Measurements from ENCODE around the gene KCNC4.

The KCNC4 gene

DNA sequence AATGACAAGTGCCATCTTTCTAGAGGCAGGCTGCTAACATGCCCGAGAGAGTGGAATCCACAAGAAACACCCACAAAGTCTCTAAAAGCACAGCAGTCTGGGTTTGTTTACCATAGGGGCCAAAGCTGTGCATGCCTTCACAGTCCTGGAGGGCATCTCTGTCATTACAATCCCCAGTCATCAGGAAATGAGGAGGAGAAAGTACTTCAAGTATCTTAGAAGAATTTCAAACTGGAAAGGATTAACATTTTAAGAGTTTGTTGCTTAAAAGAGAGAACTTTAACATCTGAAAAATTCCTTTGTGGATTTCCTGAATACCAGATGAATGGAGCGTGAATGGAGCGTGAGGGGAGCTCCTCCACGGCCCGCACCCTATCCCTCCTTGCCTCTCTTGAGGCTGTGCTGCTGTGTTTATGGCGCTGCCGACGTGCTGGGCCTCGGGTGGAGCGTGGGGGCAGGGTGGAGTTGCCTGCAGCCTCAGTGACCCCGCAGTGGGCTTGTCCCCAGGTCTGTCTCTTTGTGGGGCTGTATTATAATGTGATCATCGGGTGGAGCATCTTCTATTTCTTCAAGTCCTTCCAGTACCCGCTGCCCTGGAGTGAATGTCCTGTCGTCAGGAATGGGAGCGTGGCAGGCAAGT lies 36.5 kb upstream of the KCNC4 start:
- H3K4me3 ChIP-seq (ENCODE audit: low read length): no peak overlapping the region
- H3K9me3 ChIP-seq (ENCODE audit: control insufficient read depth, low read length): peaks cover 2% of the 10 kb centered on the region
- no peaks in the 10 kb centered on the region for H3K27me3 ChIP-seq (replicated peaks; ENCODE audit: control insufficient read depth, insufficient read depth, low read length)
- peak; percentile 70 for DNase-seq (ENCODE audit: low read depth)
- no peaks in the 10 kb centered on the region for H3K36me3 ChIP-seq (ENCODE audit: control insufficient read depth, insufficient read depth, low read length, severe bottlenecking)
- no peaks in the 10 kb centered on the region for H3K4me1 ChIP-seq (ENCODE audit: control insufficient read depth, insufficient read depth, low read length)
- H3K9ac ChIP-seq (ENCODE audit: low read length): no peak overlapping the region

DNA sequence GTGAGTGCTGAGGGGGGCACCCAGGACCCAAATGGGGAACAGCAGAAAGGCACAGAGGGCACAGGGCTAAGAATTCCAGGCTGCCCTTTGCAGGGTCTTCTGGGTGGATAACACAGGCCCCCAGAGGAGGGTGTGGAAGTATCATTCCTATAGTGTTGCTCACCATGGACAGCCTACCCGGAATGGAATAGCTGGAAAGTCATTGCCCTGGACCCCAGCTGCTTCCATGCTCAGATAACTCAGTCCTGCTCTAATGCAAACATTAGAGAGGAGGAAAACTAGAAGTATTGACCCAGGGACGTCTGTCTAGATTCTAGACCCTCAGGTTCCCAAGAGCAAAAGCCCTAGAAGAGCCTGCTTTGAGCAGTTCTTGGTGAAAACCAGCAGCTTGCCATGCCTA lies 35.2 kb upstream of the KCNC4 start:
- peak; percentile 34 for DNase-seq (ENCODE audit: low read depth)
- no peaks in the 10 kb centered on the region for H3K27me3 ChIP-seq (replicated peaks; ENCODE audit: control insufficient read depth, insufficient read depth, low read length)

DNA sequence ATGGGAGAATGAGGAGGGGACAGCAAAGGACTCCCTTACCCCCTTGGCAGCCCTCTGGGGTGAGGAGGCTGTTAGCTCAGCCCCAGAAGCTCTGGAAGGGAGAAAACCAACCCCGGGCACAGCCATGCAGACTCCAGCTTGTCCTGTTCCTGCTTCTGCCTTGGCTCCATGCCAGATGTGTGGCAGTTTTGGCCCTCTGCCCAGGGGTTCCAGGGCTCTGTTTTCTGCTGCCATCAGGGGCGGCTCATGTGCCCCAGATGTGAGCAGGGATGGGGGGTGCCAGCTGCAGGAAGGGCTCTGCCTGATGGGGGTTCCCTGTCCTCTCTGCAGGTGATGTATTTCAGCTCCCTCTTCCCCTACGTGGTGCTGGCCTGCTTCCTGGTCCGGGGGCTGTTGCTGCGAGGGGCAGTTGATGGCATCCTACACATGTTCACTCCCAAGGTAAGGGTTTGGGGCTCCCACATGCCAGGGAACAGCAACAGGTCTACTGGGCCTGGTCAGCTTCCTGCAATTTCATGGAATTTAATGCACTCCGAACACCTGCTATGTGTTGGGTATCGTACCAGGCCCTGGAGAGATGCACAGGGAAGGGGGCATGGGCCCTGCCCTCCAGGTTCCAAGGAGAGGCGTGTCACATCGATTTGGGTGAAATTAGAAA lies 33.7 kb upstream of the KCNC4 start:
- no peaks in the 10 kb centered on the region for H3K4me1 ChIP-seq (ENCODE audit: control insufficient read depth, insufficient read depth, low read length)
- peak; percentile 21 for DNase-seq (ENCODE audit: low read depth)
- H3K4me3 ChIP-seq (ENCODE audit: low read length): no peak overlapping the region
- H3K9ac ChIP-seq (ENCODE audit: low read length): no peak overlapping the region
- peaks cover 5% of the 10 kb centered on the region for H3K9me3 ChIP-seq (ENCODE audit: control insufficient read depth, low read length)
- peaks cover 2% of the 10 kb centered on the region for H3K27me3 ChIP-seq (replicated peaks; ENCODE audit: control insufficient read depth, insufficient read depth, low read length)
- H3K36me3 ChIP-seq (ENCODE audit: control insufficient read depth, insufficient read depth, low read length, severe bottlenecking): no peaks in the 10 kb centered on the region

More for the DNA sequence above, 35.2 kb upstream of the KCNC4 start:
- Histone ChIP-seq H3K36me3 (ENCODE audit: control insufficient read depth, insufficient read depth, low read length, severe bottlenecking) (no peaks in the 10 kb centered on the region), H3K4me3 (ENCODE audit: low read length) (no peak overlapping the region), H3K9ac (ENCODE audit: low read length) (no peak overlapping the region), H3K4me1 (ENCODE audit: control insufficient read depth, insufficient read depth, low read length) (no peaks in the 10 kb centered on the region), H3K9me3 (ENCODE audit: control insufficient read depth, low read length) (peaks cover 5% of the 10 kb centered on the region)

DNA sequence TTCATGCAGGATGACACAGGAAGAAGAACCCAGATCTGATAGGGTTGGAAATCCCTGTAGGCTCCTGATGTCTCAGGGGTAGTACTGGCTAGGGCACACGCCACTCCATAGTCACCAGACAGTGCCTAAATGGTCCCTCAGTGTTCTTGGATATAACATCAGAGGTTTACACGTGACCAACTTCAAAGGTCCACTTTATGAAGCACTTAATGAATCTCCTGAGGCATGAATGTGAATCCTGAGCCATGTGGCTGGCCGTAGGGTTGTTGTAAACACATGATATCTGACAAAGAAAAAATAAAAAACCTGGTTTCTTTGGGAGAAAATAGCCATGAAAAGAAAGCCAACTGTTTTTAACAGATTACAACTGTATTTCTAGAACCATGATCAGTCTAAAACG lies 32.3 kb upstream of the KCNC4 start:
- DNase-seq (ENCODE audit: low read depth): no peak
- Histone ChIP-seq H3K9ac (ENCODE audit: low read length) (no peak overlapping the region), H3K27me3 (replicated peaks; ENCODE audit: control insufficient read depth, insufficient read depth, low read length) (peaks cover 5% of the 10 kb centered on the region)

DNA sequence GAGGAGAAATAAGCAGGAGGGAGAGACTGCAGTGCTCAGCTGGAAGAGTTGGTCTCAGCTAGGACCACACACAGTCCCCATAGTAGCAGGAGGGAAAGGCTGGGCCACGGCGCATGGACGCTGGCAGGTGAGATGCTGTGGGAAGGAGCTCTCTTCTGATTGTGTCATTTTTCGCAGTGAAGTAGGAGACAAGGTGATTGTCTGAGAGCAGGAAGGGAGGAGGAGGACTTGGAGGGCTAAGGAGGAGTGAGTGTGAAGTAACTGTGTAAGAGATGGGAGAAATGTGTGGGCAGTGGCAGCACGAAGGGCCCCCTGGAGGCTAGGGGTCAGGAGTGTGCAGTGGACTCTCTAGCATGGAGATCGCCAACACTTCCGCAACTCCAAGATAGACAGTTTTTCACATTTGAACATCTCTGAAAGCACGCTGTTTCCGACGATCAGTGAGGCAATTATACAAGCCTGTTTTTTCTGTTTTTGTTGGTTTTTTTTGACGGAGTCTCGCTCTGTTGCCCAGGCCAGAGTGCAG lies 26.4 kb upstream of the KCNC4 start:
- Histone ChIP-seq H3K4me3 (ENCODE audit: low read length) (no peak overlapping the region), H3K9ac (ENCODE audit: low read length) (no peak overlapping the region), H3K4me1 (ENCODE audit: control insufficient read depth, insufficient read depth, low read length) (peaks cover 7% of the 10 kb centered on the region), H3K27me3 (replicated peaks; ENCODE audit: control insufficient read depth, insufficient read depth, low read length) (peaks cover 15% of the 10 kb centered on the region), H3K36me3 (ENCODE audit: control insufficient read depth, insufficient read depth, low read length, severe bottlenecking) (no peaks in the 10 kb centered on the region), H3K9me3 (ENCODE audit: control insufficient read depth, low read length) (peaks cover 2% of the 10 kb centered on the region)
- DNase-seq (ENCODE audit: low read depth): no peak

More for the DNA sequence above, 32.3 kb upstream of the KCNC4 start:
- Histone ChIP-seq H3K36me3 (ENCODE audit: control insufficient read depth, insufficient read depth, low read length, severe bottlenecking) (no peaks in the 10 kb centered on the region), H3K9me3 (ENCODE audit: control insufficient read depth, low read length) (peaks cover 5% of the 10 kb centered on the region), H3K4me1 (ENCODE audit: control insufficient read depth, insufficient read depth, low read length) (no peaks in the 10 kb centered on the region), H3K4me3 (ENCODE audit: low read length) (no peak overlapping the region)

DNA sequence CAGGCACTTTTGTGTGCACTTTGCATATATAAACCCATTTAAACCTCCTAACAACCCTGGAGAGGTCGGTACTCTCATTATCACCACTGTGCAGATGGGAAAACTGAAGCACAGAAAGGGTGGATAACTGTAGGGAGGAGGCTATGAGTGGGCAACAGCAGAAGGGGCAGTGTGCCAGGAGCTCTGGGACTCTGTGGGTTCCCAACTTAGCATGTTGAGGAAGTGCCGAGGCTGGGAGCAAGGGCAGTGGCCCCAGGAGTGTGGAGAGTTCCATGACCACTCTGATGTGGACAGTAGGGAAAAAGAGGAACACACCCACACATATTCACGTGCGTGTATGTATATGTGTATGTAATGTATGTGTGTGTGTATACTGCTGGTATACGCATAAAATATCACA lies 25.7 kb upstream of the KCNC4 start:
- H3K4me3 ChIP-seq (ENCODE audit: low read length): no peak overlapping the region
- no peak overlapping the region for H3K9ac ChIP-seq (ENCODE audit: low read length)
- no peak for DNase-seq (ENCODE audit: low read depth)
- H3K36me3 ChIP-seq (ENCODE audit: control insufficient read depth, insufficient read depth, low read length, severe bottlenecking): no peaks in the 10 kb centered on the region
- H3K27me3 ChIP-seq (replicated peaks; ENCODE audit: control insufficient read depth, insufficient read depth, low read length): peaks cover 15% of the 10 kb centered on the region
- H3K4me1 ChIP-seq (ENCODE audit: control insufficient read depth, insufficient read depth, low read length): peaks cover 7% of the 10 kb centered on the region
- H3K9me3 ChIP-seq (ENCODE audit: control insufficient read depth, low read length): no peaks in the 10 kb centered on the region

DNA sequence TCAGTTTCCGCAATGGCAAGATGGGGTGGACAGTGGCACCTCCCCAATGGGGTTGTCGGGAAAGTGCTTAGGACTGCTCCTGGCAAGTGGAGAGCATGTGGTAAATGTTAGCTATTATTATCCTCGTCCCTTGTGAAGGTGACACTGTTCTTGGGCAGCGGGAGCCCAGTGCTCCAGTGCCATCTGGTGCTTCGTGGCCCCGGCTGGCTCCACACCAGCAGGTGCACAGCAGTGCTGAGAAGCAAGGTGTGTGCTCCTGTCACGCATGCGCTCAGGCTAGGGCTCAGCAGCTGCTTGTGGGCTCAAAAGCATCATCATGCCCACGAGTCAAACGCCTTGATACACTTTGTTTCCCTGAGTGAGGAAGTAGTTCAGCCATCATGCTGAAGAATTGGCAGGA lies 24.9 kb upstream of the KCNC4 start:
- no peaks in the 10 kb centered on the region for H3K9me3 ChIP-seq (ENCODE audit: control insufficient read depth, low read length)
- H3K4me3 ChIP-seq (ENCODE audit: low read length): no peak overlapping the region
- peaks cover 15% of the 10 kb centered on the region for H3K27me3 ChIP-seq (replicated peaks; ENCODE audit: control insufficient read depth, insufficient read depth, low read length)
- no peaks in the 10 kb centered on the region for H3K36me3 ChIP-seq (ENCODE audit: control insufficient read depth, insufficient read depth, low read length, severe bottlenecking)
- no peak for DNase-seq (ENCODE audit: low read depth)
- H3K4me1 ChIP-seq (ENCODE audit: control insufficient read depth, insufficient read depth, low read length): peaks cover 7% of the 10 kb centered on the region
- H3K9ac ChIP-seq (ENCODE audit: low read length): no peak overlapping the region

DNA sequence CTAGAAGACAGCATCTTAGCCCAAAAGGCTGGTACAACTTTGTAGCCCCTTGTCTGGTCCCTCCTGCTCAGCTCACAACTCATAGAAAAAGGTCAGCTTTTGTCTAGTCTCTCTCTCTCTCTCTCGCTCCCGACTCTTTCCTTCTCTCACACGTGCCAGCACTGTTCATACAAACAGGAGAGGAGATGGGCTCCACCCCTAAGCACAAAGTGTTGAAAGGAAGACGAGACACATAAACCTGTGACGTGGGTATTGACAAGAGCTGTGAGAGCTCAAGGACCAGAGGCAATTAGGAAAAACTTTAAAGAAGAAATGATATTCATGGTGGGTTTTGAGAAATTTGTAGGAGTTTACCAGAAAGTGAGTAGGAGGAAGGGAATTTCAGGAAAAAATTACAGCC lies 23.6 kb upstream of the KCNC4 start:
- peaks cover 7% of the 10 kb centered on the region for H3K4me1 ChIP-seq (ENCODE audit: control insufficient read depth, insufficient read depth, low read length)
- H3K27me3 ChIP-seq (replicated peaks; ENCODE audit: control insufficient read depth, insufficient read depth, low read length): peaks cover 11% of the 10 kb centered on the region
- DNase-seq (ENCODE audit: low read depth): no peak
- no peaks in the 10 kb centered on the region for H3K36me3 ChIP-seq (ENCODE audit: control insufficient read depth, insufficient read depth, low read length, severe bottlenecking)
- no peak overlapping the region for H3K4me3 ChIP-seq (ENCODE audit: low read length)
- H3K9me3 ChIP-seq (ENCODE audit: control insufficient read depth, low read length): no peaks in the 10 kb centered on the region
- H3K9ac ChIP-seq (ENCODE audit: low read length): no peak overlapping the region

DNA sequence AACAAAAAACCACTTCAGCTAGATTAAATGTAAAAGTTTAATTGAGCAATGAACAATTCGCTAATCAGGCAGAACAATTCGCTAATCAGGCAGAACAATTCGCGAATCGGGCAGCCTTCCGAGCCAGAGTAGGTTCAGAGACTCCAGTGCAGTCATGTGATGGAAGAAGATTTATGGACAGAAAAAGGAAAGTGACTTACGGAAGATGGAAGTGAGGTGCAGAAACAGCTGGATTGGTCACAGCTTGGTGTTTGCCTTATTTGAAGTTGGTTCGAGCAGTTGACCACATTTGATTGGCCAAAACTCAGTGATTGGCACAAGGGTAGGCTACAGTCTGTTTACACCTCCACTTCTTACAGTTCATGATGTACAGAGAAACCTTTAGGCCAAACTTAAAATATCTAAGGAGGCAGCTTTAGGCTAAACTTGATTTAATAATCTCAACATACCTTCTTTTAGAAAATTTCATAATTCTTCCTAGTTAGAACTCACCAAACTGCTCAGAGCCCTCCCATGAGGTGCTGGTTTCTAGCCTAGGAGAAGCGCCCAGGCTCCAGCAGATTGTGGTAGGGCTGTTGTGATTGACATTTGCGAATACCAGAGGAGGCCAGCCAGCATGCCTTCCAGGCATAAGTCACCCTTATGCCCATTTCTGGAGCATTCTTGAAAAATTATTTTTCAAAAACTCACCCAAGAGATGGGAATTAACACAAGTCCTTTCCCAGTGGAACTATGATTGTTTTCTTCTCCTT lies 22.8 kb upstream of the KCNC4 start:
- no peaks in the 10 kb centered on the region for H3K36me3 ChIP-seq (ENCODE audit: control insufficient read depth, insufficient read depth, low read length, severe bottlenecking)
- no peaks in the 10 kb centered on the region for H3K9me3 ChIP-seq (ENCODE audit: control insufficient read depth, low read length)
- no peak overlapping the region for H3K9ac ChIP-seq (ENCODE audit: low read length)
- peaks cover 10% of the 10 kb centered on the region for H3K27me3 ChIP-seq (replicated peaks; ENCODE audit: control insufficient read depth, insufficient read depth, low read length)
- DNase-seq (ENCODE audit: low read depth): peak; percentile 75
- H3K4me1 ChIP-seq (ENCODE audit: control insufficient read depth, insufficient read depth, low read length): peaks cover 7% of the 10 kb centered on the region
- no peak overlapping the region for H3K4me3 ChIP-seq (ENCODE audit: low read length)

DNA sequence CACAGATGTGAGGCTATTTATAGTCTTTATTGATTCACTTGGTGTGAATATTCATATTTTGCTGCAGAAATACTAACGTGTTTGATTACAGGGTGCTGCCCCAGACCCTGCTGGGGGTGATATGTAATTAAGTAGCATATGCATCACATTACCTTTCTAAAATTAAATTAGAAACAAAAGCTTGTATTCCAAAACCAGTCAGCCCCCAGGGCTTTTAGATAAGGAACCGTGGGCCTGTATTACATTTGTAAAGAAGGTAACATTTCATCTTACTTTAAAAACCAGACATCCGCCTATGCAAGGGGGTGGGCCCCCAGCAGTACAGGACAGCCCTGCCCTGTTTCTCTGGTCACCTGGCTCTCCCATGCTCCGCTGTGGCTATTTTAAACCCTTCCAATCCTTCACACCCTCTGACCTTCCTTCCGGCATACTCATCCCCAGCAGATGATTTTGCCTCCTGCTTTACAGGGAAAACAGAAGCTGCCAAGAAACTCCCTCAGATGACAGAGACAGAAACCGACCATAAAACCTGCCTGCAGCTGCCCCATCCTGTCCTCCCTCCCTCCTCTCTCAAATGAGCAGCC lies 22.0 kb upstream of the KCNC4 start:
- H3K9me3 ChIP-seq (ENCODE audit: control insufficient read depth, low read length): no peaks in the 10 kb centered on the region
- H3K4me3 ChIP-seq (ENCODE audit: low read length): no peak overlapping the region
- DNase-seq (ENCODE audit: low read depth): peak; percentile 20
- no peaks in the 10 kb centered on the region for H3K36me3 ChIP-seq (ENCODE audit: control insufficient read depth, insufficient read depth, low read length, severe bottlenecking)
- peaks cover 7% of the 10 kb centered on the region for H3K4me1 ChIP-seq (ENCODE audit: control insufficient read depth, insufficient read depth, low read length)
- H3K9ac ChIP-seq (ENCODE audit: low read length): no peak overlapping the region
- H3K27me3 ChIP-seq (replicated peaks; ENCODE audit: control insufficient read depth, insufficient read depth, low read length): peaks cover 10% of the 10 kb centered on the region

DNA sequence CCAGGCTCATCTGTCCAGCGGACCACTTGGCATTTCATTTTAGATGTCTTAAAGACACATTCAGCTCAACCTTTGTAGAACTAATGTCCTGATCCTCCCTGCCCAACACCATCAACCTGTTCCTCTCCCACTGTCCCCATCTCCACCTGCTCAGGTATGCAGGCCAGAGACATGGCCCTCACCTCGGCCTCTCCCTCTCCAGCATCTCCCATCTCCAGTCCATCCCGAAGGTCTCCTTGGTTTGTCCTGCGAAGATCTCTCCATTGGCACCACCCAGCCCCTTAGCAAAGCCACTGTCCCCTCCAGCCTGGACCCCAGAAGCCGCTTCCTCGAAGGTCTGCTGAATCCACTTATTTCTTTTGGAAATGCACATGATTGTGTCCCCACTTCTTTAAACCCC lies 20.9 kb upstream of the KCNC4 start:
- H3K4me3 ChIP-seq (ENCODE audit: low read length): no peak overlapping the region
- H3K9ac ChIP-seq (ENCODE audit: low read length): no peak overlapping the region
- no peaks in the 10 kb centered on the region for H3K9me3 ChIP-seq (ENCODE audit: control insufficient read depth, low read length)
- peaks cover 5% of the 10 kb centered on the region for H3K27me3 ChIP-seq (replicated peaks; ENCODE audit: control insufficient read depth, insufficient read depth, low read length)
- no peak for DNase-seq (ENCODE audit: low read depth)
- H3K4me1 ChIP-seq (ENCODE audit: control insufficient read depth, insufficient read depth, low read length): peaks cover 7% of the 10 kb centered on the region
- H3K36me3 ChIP-seq (ENCODE audit: control insufficient read depth, insufficient read depth, low read length, severe bottlenecking): no peaks in the 10 kb centered on the region

Data from adipocyte (in vitro differentiated cells).